RWPE1 (cell line): ENCODE results near the gene XPNPEP3.
A peak's percentile ranks its signal among the peaks of the same experiment; 100 is the strongest.

Experiments
- CTCF ChIA-PET: fragments of 350-600 bp; sonication (Branson Sonifier 250); formaldehyde crosslinking; extraction: SDS; loops from one replicate; lab custom pipeline; 2021; lab: Yijun Ruan, JAX
- POLR2A ChIA-PET: fragments of 400-600 bp; formaldehyde crosslinking; extraction: SDS; loops from one replicate; lab custom pipeline; 2020; ENCODE audit warnings: antibody characterized with exemption; ENCODE audit not compliant: low non-redundant PET; lab: Yijun Ruan, JAX
- DNase-seq: peaks from one replicate; pipeline ENCODE4 v3.0.0; 2012; ENCODE audit warnings: low spot score
- H3K27ac ChIP-seq: fragments of 450-650 bp; 2 replicates; pipeline ENCODE4 v1.5.1; 2017
- TF ChIP-seq, protein P1 (sequence below): fragments of 450-650 bp; conservative IDR thresholded peaks from 2 replicates; pipeline ENCODE4 v1.5.1; 2017; ENCODE audit warnings: low read depth, mild to moderate bottlenecking

The XPNPEP3 gene

DNA sequence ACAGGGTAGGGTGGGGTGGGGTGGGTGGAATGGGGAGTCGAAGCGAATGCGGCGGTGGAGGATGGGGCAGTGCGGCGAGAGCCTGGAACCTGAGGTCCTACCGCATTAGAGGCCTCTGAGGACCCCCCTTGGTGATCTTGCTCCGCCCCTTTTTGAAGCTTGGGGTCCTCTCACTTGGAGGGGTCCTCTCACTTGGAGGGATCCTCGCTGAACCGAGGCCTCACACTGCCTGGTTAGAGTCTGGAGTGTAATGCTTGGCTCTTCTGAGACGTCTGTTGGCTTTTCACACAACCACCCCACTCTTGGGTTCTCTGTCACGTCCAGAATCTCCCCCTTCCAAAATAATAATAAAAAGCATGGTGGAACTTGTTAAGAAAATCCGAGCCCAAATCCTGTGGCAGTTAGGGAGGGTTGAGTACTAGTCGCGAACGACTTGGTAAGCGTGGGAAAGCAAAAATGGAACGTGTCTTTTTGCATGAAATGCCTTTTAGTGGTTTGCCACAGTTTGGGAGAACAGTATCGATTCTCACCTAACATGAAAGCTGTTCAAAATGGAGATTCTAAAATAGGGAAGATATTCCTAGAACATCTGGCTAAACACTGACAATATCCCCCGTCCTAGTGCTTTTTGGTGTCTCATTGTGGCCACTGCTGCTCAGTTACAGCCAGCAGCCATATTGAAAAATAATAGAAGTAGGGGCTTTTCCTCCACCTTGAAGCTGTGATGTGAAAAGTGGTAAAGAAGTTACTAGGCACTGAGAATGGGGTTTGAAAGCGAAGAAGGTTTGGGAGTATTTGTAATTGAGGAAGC lies 95.1 kb downstream of the XPNPEP3 start:
- CTCF ChIA-PET = interaction anchor here (0.8 to 1.0 kb wide), 2 partner anchors 78 to 141 kb away, joined by 4 to 6 read pairs; partner anchors contain the start of gene EP300

DNA sequence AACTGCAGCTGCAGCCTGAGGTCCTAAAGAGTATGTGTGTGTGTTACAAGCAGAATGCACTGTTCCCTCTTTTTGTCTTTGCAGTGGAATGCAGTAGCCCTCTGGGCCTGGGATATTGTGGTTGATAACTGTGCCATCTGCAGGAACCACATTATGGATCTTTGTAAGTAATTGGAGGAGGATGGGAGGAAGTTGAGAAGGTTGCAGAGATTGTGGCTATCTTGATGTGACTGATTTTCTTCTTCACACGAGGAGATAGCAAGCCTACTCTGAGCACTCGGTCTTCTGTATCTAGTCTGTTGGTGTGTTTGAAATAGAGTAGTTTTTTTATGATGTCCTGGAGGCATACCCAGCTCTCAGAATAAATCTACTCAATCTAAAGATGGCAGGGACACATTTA lies 96.5 kb downstream of the XPNPEP3 start:
- no peak for DNase-seq
- TF ChIP-seq, protein P1, sequence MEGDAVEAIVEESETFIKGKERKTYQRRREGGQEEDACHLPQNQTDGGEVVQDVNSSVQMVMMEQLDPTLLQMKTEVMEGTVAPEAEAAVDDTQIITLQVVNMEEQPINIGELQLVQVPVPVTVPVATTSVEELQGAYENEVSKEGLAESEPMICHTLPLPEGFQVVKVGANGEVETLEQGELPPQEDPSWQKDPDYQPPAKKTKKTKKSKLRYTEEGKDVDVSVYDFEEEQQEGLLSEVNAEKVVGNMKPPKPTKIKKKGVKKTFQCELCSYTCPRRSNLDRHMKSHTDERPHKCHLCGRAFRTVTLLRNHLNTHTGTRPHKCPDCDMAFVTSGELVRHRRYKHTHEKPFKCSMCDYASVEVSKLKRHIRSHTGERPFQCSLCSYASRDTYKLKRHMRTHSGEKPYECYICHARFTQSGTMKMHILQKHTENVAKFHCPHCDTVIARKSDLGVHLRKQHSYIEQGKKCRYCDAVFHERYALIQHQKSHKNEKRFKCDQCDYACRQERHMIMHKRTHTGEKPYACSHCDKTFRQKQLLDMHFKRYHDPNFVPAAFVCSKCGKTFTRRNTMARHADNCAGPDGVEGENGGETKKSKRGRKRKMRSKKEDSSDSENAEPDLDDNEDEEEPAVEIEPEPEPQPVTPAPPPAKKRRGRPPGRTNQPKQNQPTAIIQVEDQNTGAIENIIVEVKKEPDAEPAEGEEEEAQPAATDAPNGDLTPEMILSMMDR = no peak

More for the DNA sequence above, 95.1 kb downstream of the XPNPEP3 start:
- POLR2A ChIA-PET = interaction anchor here (0.6 kb wide), 1 partner anchor 70 kb away, joined by 3 read pairs; no protein-coding TSS in a partner anchor
- peak overlapping the region; percentile 89 for H3K27ac ChIP-seq
- DNase-seq = no peak
- TF ChIP-seq, protein P1 = no peak

DNA sequence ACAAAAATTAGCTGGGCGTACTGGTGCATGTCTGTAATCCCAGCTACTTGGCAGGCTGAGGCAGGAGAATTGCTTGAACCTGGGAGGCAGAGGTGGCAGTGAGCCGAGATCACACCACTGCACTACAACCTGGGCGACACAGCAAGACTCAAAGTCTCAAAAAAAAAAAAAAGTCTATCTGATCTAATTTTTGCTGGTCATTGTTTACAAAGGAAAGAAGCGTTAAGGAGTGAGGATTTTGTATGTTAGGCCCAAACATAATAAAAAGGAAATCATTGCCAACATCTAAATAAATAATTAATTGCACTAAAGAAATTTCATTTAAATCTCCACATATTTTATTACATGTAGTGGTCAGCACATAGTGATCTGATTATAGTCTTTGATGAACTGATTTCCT lies 97.2 kb downstream of the XPNPEP3 start:
- no peak for DNase-seq
- TF ChIP-seq, protein P1 = no peak
- ChIA-PET CTCF (no interaction called here), POLR2A (no interaction called here)
- H3K27ac ChIP-seq = no peak overlapping the region

More for the DNA sequence above, 96.5 kb downstream of the XPNPEP3 start:
- ChIA-PET CTCF (no interaction called here), POLR2A (no interaction called here)
- no peak overlapping the region for H3K27ac ChIP-seq

DNA sequence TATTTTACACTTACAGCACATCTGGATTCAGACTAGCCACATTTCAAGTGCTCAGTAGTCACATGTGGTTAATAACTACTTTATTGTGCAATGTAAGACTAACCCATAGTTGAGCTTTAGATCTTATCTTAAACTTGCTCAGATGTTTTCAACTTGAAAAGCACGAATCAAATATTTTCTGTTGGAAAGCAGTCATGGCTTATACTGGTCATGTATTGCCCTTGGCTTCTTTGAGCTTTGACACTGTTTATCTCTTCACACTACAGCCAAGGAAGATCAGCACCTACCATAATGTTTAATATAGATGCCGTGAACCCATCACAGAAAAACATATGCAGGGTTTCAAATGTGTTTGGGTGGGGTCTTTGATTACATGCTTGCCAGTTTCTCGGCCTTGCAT lies 98.6 kb downstream of the XPNPEP3 start:
- no peak overlapping the region for H3K27ac ChIP-seq
- DNase-seq = no peak
- TF ChIP-seq, protein P1 = no peak
- ChIA-PET CTCF (no interaction called here), POLR2A (no interaction called here)

DNA sequence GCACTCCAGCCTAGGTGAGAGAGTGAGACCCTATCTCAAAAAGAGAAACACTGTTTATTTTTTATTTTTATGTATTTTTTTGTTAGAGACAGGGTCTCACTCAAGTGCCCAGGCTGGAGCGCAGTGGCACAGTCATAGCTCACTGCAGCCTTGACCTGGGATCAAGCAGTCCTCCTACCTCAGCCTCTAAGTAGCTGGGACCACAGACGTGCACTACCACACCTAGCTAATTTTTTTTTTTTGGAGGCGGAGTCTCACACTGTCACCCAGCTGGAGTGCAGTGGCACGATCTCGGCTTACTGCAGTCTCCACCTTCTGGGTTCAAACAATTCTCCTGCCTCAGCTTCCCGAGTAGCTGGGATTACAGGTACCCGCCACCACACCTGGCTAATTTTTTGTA lies 100.7 kb downstream of the XPNPEP3 start:
- TF ChIP-seq, protein P1 = no peak
- H3K27ac ChIP-seq = peak overlapping the region; percentile 13; the same call in 1 of the 2 replicates
- ChIA-PET CTCF (interaction anchor here (0.8 kb wide), 1 partner anchor 15 kb away, joined by 3 read pairs; no protein-coding TSS in a partner anchor), POLR2A (interaction anchor here (0.6 kb wide), 1 partner anchor 32 kb away, joined by 4 read pairs; no protein-coding TSS in a partner anchor)
- no peak for DNase-seq

DNA sequence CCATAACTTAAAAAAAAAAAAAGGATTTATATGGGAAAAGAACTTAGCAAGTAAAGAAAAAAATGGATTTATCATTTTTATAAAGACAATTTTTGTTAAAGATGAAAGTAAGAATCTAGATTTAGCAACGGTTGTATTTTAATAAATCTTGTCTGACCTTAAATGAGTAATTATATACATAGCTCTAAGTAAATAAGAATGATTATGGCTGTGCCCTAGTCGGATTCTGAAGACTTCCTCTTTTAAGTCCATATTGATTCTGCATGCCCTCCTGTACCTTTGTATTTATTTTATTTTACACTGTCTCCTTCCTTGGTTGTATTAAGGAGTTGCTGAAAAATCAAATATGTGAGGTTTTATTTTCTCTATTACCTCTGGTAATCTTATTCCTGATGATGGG lies 101.4 kb downstream of the XPNPEP3 start:
- TF ChIP-seq, protein P1 = no peak
- no peak for DNase-seq
- no peak overlapping the region for H3K27ac ChIP-seq
- ChIA-PET CTCF (interaction anchor here (0.6 to 0.8 kb wide), 2 partner anchors 14 to 90 kb away, joined by 3 to 4 read pairs; no protein-coding TSS in a partner anchor), POLR2A (no interaction called here)
